K562 (cell line): ENCODE data around the gene HRC. TPM values are rescaled to one million over a fixed set of nuclear protein-coding genes. Genes with fewer than 3 reads are reported as not detected.

Experiments
- FOSL1 ChIP-seq: fragments of 200-800 bp; sonication (Bioruptor generic); conservative IDR thresholded peaks from 2 replicates; pipeline ENCODE4 v1.6.1; 2016; ENCODE audit warnings: missing genetic modification characterization, missing compliant biosample characterization
- NR2F6 ChIP-seq: fragments of 450-650 bp; formaldehyde crosslinking; IDR thresholded peaks from 2 replicates; pipeline ENCODE4 v1.4.0; 2020; ENCODE audit warnings: mild to moderate bottlenecking
- RB1 ChIP-seq: fragments of 450-650 bp; IDR thresholded peaks from 2 replicates; pipeline ENCODE4 v1.6.1; 2017; ENCODE audit warnings: low read depth, mild to moderate bottlenecking
- SP1 ChIP-seq: sonication (generic); formaldehyde crosslinking; IDR thresholded peaks from 2 replicates; pipeline ENCODE4 v1.8.1; 2022; ENCODE audit warnings: mild to moderate bottlenecking, missing genetic modification reagents
- SRSF1 ChIP-seq: fragments of 200-400 bp; formaldehyde crosslinking; IDR thresholded peaks from 2 replicates; pipeline ENCODE4 v1.6.1; 2017; ENCODE audit warnings: mild to moderate bottlenecking, low read depth, low read length, moderate library complexity
- polyA plus RNA-seq, 8 experiments: library from polyadenylated mRNA; depleted of rRNA in 4 of 8; stranded (reverse) in 5 of 8; unstranded in 3 of 8; fragments of >200 nt; fragmentation: Nextera tagmentation in 2 of 8; fragmentation: Illumina TruSeq in 1 of 8; extraction: Ambion mirVana in 2 of 8; extraction: Trizol in 1 of 8; gene quantifications; 2 replicates each; pipeline versions ENCODE4 v1.2.1 to v1.2.3, GENCODE V29; 2011 to 2014; ENCODE audit warnings: inconsistent platforms in 1 of 8, missing spikeins in 1 of 8
- total RNA-seq, 7 experiments: library from RNA; depleted of rRNA in 6 of 7; stranded (reverse); fragments of >200 nt in 6 of 7; fragmentation: Illumina TruSeq in 2 of 7; extraction: Trizol in 2 of 7; gene quantifications; 2 replicates each; pipeline versions ENCODE4 v1.2.1 to v1.2.3, GENCODE V29; 2011 to 2021; ENCODE audit warnings: low replicate concordance in 1 of 7
- TF ChIP-seq, protein P1 (sequence below): sonication (generic); formaldehyde crosslinking; IDR thresholded peaks from 2 replicates; pipeline ENCODE4 v1.8.0; 2022; ENCODE audit warnings: missing genetic modification reagents, mild to moderate bottlenecking, moderate library complexity, borderline replicate concordance
- TF ChIP-seq, protein P2 (sequence below), 2 experiments: fragments of 450-650 bp in 1 of 2; sonication (generic) in 1 of 2; formaldehyde crosslinking in 1 of 2; IDR thresholded peaks; 2 replicates each; pipeline versions ENCODE4 v1.7.1 to v1.9.0; 2016 to 2022; ENCODE audit warnings: inconsistent platforms in 1 of 2, mild to moderate bottlenecking in 1 of 2, missing genetic modification reagents in 1 of 2
- TF ChIP-seq, protein P3 (sequence below): conservative IDR thresholded peaks from 2 replicates; pipeline ENCODE4 v1.6.1; 2011; ENCODE audit warnings: low read depth, mild to moderate bottlenecking, low read length; ENCODE audit not compliant: control insufficient read depth
- TF ChIP-seq, protein P4 (sequence below): sonication (generic); formaldehyde crosslinking; IDR thresholded peaks from 2 replicates; pipeline ENCODE4 v1.8.0; 2022; ENCODE audit warnings: mild to moderate bottlenecking, missing genetic modification reagents

HRC gene
- total and polyA plus RNA-seq, 9 of the 15 experiments (the other 6 are each of a cell fraction or from before 2014, with no cell fraction given): 0.66 to 18.7 (median 13.1) TPM

DNA sequence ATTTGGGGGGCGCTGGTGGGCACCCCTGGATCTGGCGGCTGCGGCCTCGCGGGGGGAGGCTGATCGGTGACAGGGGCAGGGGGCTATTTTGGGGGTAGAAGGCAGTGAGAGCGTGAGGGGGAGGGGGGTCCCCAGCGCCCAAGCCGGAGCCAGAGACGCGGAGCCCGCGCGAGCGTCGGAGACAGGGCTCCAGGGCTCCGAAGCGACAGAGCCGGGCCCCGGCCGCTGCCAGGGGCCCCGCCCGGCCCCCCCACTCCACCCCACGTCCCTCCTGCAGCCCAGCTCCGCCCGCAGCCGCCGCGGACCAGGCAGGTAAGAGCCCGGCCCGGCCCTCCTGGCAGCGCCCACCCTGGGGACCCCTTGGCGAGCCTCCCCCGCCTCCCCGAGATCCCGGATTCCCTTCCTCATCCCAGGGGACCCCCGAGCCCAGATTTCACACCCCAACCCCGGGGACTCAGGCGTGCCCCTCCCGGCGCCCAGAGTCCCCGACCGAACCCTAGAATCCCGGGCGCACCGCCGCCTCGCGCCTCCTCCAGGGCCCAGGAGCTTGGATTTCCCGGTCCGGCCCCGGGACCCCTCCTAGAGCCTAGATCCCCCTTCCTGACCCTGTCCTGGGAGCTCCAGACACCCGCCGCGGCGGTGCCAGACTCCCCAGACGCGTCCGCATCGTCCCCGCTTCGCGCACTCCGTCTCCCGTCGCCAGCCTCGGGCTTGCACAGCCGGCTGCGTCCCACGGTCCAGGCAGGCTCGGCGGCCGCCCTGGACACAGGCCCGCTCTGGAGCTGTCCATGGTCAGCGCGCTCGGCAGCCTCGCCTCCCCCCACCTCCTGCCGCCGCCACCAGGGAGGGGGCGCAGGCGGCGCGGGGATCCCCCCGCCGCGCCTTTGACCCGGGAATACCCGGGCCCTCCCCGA lies 35.5 kb downstream of the HRC start, which contains the start of gene PPFIA3 (continued):
- TF ChIP-seq, protein P1, sequence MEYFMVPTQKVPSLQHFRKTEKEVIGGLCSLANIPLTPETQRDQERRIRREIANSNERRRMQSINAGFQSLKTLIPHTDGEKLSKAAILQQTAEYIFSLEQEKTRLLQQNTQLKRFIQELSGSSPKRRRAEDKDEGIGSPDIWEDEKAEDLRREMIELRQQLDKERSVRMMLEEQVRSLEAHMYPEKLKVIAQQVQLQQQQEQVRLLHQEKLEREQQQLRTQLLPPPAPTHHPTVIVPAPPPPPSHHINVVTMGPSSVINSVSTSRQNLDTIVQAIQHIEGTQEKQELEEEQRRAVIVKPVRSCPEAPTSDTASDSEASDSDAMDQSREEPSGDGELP: peak; percentile 79
- TF ChIP-seq SRSF1 (no peak), NR2F6 (CRISPR knock-in tag) (no peak), FOSL1 (tag) (0 out of 2 replicates have a peak, but pooled peaks have one; percentile 8), SP1 (CRISPR knock-in tag) (peak; percentile 47; the same call in 1 of the 2 replicates), RB1 (peak; percentile 54; the same call in 1 of the 2 replicates)
- TF ChIP-seq, protein P2, sequence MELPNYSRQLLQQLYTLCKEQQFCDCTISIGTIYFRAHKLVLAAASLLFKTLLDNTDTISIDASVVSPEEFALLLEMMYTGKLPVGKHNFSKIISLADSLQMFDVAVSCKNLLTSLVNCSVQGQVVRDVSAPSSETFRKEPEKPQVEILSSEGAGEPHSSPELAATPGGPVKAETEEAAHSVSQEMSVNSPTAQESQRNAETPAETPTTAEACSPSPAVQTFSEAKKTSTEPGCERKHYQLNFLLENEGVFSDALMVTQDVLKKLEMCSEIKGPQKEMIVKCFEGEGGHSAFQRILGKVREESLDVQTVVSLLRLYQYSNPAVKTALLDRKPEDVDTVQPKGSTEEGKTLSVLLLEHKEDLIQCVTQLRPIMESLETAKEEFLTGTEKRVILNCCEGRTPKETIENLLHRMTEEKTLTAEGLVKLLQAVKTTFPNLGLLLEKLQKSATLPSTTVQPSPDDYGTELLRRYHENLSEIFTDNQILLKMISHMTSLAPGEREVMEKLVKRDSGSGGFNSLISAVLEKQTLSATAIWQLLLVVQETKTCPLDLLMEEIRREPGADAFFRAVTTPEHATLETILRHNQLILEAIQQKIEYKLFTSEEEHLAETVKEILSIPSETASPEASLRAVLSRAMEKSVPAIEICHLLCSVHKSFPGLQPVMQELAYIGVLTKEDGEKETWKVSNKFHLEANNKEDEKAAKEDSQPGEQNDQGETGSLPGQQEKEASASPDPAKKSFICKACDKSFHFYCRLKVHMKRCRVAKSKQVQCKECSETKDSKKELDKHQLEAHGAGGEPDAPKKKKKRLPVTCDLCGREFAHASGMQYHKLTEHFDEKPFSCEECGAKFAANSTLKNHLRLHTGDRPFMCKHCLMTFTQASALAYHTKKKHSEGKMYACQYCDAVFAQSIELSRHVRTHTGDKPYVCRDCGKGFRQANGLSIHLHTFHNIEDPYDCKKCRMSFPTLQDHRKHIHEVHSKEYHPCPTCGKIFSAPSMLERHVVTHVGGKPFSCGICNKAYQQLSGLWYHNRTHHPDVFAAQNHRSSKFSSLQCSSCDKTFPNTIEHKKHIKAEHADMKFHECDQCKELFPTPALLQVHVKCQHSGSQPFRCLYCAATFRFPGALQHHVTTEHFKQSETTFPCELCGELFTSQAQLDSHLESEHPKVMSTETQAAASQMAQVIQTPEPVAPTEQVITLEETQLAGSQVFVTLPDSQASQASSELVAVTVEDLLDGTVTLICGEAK (IDR thresholded peaks at IDR 0.05): peak; percentile 43; the same call in 1 of the 2 replicates
- TF ChIP-seq, protein P2 (CRISPR knock-in tag; IDR thresholded peaks at IDR 0.05): no peak
- TF ChIP-seq, protein P3, sequence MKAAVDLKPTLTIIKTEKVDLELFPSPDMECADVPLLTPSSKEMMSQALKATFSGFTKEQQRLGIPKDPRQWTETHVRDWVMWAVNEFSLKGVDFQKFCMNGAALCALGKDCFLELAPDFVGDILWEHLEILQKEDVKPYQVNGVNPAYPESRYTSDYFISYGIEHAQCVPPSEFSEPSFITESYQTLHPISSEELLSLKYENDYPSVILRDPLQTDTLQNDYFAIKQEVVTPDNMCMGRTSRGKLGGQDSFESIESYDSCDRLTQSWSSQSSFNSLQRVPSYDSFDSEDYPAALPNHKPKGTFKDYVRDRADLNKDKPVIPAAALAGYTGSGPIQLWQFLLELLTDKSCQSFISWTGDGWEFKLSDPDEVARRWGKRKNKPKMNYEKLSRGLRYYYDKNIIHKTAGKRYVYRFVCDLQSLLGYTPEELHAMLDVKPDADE: 0 out of 2 replicates have a peak, but pooled peaks have one; percentile 46
- TF ChIP-seq, protein P4, sequence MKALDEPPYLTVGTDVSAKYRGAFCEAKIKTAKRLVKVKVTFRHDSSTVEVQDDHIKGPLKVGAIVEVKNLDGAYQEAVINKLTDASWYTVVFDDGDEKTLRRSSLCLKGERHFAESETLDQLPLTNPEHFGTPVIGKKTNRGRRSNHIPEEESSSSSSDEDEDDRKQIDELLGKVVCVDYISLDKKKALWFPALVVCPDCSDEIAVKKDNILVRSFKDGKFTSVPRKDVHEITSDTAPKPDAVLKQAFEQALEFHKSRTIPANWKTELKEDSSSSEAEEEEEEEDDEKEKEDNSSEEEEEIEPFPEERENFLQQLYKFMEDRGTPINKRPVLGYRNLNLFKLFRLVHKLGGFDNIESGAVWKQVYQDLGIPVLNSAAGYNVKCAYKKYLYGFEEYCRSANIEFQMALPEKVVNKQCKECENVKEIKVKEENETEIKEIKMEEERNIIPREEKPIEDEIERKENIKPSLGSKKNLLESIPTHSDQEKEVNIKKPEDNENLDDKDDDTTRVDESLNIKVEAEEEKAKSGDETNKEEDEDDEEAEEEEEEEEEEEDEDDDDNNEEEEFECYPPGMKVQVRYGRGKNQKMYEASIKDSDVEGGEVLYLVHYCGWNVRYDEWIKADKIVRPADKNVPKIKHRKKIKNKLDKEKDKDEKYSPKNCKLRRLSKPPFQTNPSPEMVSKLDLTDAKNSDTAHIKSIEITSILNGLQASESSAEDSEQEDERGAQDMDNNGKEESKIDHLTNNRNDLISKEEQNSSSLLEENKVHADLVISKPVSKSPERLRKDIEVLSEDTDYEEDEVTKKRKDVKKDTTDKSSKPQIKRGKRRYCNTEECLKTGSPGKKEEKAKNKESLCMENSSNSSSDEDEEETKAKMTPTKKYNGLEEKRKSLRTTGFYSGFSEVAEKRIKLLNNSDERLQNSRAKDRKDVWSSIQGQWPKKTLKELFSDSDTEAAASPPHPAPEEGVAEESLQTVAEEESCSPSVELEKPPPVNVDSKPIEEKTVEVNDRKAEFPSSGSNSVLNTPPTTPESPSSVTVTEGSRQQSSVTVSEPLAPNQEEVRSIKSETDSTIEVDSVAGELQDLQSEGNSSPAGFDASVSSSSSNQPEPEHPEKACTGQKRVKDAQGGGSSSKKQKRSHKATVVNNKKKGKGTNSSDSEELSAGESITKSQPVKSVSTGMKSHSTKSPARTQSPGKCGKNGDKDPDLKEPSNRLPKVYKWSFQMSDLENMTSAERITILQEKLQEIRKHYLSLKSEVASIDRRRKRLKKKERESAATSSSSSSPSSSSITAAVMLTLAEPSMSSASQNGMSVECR: peak; percentile 88
